HG02840 (cell line): ENCODE measurements around the gene LYG2.
"Not testable (repeated sequence)": the region's sequence is repeated elsewhere in the genome, so short reads cannot be mapped to it uniquely, and the experiment has no call there.

ENCODE experiments used
- ATAC-seq: cut with Tn5 transposase; IDR thresholded peaks from one replicate; pipeline ENCODE4 v1.9.1; 2021; ENCODE audit warnings: mild to moderate bottlenecking, moderate library complexity, moderate number of reproducible peaks; ENCODE audit not compliant: unreplicated experiment, low FRiP score

LYG2 gene

DNA sequence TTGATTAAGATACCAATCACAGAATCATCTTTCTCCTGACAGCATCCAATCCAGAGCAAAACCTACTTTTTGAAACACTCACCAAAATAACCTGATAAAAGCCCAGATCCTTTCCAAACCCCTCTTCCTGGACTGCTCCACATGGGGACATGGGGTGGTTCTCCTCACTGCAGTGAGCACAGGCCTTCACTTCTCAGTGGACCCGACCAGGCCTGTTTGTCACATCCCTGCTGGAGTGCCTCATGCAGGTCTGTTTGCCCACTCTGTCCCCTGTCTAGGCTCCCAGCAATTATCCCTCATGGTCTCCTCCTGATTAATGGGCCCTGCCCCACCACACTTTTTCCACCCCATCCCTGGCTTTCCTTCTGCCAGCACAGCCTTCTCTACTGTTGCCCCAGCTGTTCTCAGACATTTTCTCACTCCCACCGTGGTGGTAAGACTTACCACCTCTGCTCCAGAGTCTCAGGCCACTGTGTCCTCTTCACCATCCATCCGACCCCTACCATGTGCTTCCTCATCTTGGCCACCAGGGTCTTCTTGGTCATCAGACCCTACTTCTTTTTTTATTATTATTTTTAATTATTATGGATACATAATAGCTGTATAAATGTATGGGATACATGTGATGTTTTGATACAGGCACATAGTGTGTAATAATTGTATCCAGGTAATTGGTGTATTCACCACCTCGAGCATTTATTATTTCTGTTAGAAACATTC is 53.3 kb downstream of the LYG2 start:
- ATAC-seq, result no peak

- ATAC-seq, result no peak
These were observed 55.2 kb downstream of the LYG2 start for GRCh38 chr2:99200076-99200800.

- no peak for ATAC-seq
These were observed 57.2 kb downstream of the LYG2 start for GRCh38 chr2:99198103-99198841.

GRCh38 chr2:99192364-99192763 is 63.1 kb downstream of the LYG2 start:
- not testable (repeated sequence) for ATAC-seq
